Measurements from ENCODE around the gene IPPK.
"Not testable (repeated sequence)": the region's sequence is repeated elsewhere in the genome, so short reads cannot be mapped to it uniquely, and the experiment has no call there.

IPPK gene

DNA sequence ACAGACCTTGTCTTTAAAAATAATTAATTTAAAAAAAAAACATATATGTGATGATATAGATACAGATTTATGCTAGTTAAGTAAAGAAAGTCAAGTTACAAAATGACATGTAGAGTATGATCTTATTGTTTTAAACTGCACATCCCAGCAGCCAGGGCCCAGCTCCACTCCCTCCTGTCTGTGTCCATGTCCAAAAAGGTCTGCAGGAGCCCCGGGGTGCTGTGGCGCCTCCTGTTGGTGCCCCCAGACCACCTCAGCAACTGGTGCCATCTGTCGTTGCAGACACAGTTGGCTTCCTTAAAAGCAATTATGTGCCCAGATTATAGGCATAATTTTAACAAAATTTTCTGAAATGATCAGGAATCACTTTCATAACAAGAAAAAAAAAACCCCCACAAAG lies 33.3 kb downstream of the IPPK start:
- DNase-seq (ENCODE audit: low read depth): no peak

DNA sequence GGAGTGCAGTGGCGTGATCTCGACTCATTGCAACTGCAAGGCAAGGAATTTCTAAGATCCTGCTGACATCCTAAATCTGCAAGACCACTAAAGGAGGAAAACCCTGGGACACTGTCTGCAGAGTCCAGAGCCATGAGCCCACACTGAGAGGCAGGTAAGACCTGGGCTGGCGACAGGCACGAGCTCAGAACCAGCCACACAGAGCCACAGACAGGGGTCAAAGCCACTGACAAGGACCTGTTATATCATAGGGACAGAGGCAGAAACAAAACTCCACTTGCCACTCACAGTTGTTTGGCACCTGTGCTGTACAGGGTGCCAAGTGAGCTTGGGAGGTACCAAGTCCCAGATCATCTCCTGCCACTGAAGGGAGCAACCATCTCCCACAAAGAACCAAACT lies 34.2 kb downstream of the IPPK start:
- no peak for DNase-seq (ENCODE audit: low read depth)

DNA sequence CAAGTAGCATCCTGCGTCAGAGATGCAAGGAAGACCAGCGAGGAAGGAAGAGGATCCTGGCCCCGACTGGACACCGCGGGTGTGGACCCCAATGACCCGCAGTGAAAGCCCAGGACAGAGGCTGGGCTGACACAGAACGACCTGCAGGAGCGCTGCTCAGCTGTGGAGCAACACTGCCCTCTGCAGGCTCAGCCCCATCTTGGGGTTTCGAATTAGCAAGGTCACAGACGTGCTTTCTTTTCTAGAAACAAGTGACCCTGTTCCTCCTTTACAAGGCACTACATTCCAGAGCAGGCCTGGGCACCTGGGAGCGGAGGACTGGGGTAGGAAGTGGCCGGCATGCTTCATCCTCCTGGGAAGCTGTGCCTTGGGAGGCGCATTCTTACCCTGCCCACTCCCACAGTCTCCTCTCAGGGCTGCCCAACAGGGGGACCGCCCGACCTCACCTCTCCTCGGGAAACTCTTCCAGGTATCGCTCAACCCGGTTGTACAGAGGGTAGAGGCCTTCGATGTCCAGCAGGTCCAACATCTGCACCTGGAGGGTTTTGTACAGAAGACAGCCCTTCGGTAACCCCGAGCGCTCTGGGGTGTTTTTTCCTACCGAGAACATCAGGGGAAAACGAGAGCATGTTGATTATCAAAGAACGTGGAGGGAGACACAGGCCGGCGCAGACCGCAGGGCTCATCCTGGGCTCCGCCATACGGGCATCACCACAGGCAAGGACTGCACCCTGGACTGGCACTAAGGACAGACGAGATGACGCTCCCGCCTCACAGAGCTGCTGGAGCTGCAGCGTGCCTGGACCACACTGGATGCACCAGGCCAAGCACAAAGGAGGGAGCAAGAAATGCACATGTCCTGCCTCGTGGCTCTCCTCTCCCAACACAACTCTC lies 35.0 kb downstream of the IPPK start:
- DNase-seq (ENCODE audit: low read depth): peak; percentile 29

DNA sequence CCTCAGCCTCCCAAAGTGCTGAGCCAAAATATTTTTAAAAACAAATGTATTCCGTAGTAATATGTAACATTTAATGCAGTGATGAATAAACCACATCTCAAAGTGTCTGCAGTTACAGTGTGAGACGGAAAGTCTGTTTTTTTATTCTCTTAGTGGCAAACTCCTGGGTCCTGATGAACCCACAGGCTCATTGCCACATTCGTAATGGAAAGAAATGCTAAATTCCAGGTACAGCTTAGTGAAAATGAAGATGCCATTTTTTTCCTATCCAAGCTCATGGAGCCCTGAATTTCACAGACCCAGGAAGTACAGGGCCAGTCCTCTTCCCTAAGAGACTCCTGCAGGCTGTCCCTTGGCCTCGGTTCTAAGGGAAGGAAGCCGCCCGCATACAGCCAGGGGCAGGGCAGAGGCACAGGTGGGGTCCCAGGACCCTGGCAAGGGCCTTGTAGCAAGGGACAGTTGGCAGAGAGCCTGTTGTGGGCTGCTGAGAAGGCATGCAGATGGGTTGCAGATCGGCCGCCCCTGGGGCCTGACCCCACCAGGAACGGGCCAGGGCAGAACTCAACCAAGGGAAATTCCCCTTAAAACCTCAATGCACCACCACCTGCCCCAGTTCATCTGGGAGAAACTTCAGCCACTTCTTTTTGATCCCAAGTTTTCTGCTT lies 36.2 kb downstream of the IPPK start:
- no peak for DNase-seq (ENCODE audit: low read depth)

DNA sequence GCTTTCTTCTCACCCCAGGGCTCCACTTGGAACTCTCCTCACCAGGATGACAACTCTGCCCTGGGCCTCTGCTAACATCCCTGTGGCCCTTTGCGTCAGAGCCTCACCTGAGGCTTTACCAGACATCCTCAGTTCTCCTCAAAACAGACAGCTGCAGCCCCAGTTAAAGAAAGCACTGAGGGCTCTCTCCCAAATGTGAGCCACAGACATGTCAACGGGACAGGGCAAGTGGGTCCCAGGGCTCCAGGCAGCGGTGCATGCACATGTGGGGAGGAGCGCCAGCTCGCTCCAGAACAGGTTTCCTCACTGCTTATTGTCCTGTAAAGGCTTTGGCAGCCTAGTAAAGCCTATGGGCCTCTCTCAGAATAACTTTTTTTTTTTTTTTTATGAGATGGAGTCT lies 37.3 kb downstream of the IPPK start:
- DNase-seq (ENCODE audit: low read depth): no peak

DNA sequence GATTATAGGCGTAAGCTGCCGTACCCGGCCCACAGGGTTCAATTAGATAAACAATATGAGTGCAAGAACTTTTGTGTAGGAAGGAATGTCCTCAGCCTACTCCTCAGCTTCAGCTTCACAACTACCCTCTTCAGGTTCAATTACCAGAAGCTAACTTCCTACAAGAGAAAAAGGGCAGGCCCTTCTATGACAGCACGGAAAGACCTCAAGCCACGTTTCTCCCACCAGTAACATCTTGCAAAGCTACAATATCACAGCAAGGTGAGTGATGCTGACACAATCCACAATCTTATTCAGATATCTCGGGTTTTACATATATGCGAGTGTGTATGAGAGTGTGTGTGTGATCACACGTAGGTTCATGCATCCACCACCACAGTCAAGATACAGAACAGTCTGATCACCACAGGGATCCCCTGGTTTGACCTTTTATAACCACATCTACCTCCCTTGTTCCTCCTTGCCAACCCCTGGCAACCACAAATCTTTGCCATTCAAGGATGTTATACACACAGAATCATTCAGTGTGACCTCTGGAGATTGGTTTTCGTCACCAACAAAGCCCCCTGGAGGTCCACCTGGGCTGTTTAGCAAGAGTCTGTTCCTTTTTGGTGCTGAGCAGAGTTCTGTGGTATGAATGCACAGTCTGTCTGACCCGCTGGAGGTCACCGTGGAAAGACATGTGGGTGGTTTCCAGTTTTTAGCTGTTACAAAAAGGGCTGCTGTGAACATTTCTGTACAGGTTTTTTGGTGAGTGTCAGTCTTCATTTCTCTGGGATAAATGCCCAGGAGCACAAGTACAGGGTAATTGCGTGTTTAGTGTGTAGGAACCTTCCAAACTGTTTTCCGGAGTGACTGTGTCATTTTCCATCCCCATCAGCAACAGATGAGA lies 38.2 kb downstream of the IPPK start:
- DNase-seq (ENCODE audit: low read depth): no peak

DNA sequence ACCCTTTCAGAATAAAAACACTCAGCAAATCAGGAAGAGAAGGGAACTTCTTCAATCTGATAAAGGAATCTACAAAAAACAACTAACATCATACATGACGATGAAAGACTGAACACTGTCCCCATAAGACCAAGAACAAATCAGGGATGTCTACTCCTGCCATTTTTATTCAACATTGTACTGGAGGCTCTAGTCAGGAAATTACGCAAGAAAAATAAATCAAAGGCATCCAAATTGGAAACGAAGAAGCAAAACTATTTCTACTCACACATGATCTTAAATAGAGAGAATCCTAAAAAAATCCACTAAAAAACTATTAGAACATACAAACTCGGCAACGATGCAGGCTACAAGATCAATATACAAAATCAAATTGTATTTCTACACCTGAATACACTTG lies 42.3 kb downstream of the IPPK start:
- no peak for DNase-seq (ENCODE audit: low read depth)

DNA sequence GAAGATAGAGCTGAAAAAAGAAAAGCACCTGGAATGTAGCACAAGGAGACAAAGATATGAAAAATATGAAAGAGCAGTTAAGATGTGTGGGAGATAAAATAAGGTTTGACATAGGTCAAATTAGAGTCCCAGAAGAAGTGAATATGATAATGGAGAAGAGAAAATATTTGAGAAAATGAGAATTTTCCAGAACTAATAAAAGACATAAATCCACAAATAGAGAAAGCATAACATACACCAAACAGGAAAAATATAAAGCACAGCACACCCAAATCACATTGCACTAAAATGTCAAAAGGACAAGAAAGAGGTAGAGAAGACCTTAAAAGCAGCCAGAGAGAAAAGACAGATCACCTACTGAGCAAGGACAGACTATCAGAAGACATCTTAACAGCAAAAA lies 43.4 kb downstream of the IPPK start:
- no peak for DNase-seq (ENCODE audit: low read depth)

DNA sequence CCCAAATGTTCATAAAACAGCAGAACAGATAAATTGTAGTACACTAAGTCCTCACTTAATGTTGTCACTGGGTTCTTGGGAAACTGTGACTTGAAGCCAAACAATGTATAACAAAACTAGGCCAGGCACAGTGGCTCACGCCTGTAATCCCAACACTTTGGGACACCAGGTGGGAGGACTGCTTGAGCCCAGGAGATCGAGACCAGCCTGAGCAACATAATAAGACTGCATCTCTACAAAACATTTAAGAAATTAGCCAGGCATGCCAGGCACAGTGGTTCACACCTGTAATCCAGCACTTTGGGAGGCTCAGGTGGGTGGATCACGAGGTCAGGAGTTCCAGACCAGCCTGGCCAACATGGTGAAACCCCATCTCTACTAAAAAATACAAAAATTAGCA lies 46.0 kb downstream of the IPPK start:
- DNase-seq (ENCODE audit: low read depth): not testable (repeated sequence)

DNA sequence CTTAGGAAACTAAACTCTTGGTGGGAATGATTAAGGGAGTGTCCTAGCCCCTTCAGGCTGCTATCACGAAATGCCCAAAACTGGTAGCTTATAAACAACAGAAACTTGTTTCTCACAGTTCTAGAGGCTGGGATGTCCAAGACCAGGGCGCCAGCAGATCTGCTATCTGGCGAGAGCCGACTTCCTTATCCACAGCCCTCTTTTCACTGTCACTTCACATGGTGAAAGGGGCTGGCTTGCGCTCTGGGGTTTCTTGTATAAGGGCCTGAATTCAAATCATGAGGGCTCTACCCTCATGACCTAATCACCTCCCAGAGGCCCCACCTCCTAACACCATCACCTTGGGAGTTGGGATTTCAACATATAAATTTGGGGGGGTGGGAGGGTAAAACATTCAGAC lies 49.1 kb downstream of the IPPK start:
- no peak for DNase-seq (ENCODE audit: low read depth)

DNA sequence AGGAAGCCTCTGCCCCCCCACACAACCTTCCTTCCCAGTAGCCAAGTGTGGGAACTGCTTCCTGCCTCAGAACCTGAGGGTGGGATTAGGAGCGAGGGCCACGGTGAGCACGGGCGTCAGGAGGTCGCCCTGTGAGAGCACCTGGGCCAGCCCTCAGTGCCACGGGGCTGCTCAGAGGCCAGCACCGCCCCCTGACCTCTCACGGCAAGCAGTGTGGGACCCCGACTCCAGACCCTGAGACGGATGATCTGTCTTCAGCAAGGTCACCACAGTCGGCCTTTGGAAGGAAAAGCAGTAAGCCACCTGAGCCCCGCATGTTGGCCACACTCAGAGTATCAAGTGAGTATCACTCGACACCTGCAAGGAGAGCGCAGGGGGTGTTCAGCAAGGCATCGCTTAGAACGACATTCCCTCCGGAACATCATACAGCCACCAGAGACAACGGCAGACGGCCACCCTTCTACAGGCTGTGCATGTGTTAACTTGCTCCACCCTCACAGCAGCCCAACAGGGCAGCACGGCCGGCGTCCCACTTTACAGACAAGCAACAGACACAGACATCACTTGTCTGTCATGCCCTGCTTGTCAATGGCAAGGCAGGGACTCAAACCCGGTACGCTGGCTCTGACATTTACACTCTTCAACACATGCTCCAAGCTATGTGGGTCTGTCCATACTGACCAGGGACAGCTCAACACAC lies 50.2 kb downstream of the IPPK start:
- no peak for DNase-seq (ENCODE audit: low read depth)

DNA sequence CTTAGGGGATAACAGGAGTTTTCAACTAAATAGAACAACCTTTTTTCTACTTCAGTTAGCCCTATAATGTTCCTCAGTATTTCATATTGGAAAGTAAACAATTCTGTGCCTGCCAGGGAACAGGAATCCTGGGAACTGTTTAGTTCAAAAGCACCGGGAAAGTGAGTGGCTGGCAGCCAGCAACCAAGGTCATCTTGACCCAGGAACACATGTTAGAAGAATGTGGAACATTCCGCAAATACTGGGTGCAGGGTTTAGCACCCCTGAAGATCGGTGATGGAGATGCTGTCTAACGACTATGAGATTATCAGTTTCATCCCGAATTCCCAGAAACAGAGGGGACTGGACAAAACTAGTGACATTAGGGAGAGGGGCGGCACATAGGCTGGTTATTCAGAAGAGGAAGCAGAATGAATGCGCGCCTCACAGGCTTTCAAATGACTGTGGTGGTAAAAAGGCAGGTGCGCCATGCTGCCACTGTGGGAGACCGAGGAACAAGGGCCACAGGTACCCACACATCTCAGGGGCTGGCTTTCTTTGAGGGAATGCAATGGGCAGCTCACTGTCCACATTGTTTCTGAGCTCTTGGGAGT lies 51.2 kb downstream of the IPPK start:
- DNase-seq (ENCODE audit: low read depth): no peak

DNA sequence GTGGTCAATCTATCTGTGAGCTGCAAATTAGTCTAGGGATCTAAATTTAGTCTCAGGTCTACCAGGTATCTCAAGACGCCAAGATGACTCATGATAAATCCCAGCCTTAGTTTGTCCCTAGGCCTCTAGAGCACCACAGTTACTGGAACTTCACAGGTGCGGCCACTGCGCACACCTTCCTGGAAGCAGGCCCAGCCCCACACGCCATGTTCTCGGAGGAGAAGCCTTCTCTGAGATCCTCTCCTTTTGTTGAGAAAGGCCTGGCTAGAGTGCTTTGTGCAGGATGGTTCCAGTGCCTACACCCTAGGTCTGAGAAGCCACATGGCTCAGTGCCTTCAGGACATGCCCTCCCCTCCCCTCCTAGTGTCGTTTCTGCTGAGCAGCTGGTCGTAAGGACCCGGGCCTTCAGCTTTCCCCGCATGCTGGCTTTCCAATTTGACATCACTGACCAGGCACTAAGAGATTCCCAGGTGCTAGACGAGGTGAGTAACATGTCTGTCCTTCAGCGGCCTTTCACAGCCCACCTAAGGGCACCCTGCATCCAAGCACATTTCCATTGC lies 51.9 kb downstream of the IPPK start:
- DNase-seq (ENCODE audit: low read depth): no peak

DNA sequence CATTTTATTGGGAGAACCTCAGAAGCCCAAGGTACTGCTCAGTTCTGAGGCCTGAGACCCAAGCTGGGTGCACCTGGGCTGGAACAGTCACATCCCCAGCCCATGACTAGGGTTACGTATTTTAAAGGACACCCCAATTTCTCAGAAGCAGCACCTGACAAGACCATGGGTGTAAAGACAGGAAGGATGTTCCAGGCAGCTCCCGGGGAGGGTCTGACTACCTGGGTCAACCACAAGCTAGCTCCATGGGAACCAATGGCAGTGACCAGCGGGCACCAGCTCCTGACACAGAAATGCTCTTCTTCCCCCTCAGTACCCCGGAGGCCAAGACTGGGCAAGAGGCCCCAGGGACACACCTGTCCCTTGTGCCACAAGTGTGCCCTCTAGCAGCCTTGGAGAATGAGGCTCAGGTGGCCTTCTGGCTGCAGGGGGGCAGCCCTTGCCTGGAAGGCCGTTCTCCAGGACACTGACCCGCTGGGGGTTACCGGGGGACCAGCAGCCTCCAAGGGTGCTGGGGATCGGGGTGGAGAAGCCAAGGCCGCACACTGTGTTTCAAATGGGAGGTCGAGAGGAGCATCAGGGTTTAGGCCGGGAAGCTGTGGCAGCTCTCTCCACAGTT lies 52.6 kb downstream of the IPPK start:
- DNase-seq (ENCODE audit: low read depth): no peak

DNA sequence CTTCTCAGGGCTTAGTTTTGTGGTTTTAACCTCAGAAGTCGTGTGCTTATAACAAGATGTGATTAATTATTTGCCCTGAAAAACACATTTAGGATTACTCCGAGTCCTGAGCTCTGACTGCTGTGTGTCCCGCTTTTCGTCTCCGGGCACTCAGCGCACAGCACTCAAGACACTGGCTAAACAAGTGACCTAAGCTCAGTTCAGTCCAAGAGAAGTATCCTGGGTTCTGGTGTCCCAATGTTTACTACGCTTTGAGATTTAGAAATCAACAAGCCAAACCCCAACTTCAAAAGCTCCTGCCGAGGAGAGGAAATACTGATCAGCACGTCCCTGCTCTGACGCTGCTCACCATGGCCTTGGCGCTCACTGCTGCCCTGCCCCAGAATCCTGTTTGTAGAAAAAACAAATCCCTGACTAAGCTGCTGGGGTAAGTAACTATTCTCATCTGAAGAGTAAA lies 53.2 kb downstream of the IPPK start:
- no peak for DNase-seq (ENCODE audit: low read depth)

DNA sequence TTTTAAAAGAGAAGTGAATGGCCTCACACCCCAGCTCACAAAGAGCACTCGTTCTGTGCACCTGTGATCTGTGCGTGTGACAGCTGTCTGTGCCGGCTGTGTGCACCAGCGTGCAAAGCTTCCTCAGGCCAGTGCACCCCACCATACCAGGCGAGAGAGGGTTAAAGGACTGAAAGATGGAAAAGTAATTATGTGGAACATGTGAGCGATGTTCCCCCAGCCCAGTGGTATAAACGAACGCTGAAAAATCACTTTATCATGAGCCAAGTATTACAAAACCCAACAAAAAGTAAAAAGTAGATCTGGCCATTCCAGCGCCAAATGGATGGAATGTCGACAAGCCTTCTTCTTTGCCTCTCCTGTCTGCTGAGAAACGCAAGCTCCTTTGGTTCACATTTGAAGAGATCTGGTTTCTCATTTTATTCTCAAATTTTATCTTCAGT lies 53.7 kb downstream of the IPPK start:
- DNase-seq (ENCODE audit: low read depth): no peak

DNA sequence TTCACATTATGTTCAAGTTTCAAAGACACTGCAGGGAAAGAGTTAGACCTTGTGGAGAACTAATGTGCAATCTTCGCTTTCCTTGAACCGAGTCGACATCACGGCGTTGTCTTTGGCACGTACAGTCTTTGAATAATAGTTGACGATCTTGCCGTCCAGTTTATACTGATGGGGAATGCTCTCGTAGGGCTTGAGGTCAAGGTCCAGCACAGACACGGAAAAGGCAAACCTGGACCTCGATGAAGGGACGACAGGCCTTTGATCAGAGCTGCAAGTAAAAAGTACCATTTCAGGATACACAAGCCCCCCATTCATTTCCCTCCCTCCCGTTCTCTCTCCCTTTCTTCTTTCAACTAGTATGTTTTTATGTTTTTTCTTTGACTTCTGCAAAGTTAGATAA lies 54.1 kb downstream of the IPPK start:
- no peak for DNase-seq (ENCODE audit: low read depth)

DNA sequence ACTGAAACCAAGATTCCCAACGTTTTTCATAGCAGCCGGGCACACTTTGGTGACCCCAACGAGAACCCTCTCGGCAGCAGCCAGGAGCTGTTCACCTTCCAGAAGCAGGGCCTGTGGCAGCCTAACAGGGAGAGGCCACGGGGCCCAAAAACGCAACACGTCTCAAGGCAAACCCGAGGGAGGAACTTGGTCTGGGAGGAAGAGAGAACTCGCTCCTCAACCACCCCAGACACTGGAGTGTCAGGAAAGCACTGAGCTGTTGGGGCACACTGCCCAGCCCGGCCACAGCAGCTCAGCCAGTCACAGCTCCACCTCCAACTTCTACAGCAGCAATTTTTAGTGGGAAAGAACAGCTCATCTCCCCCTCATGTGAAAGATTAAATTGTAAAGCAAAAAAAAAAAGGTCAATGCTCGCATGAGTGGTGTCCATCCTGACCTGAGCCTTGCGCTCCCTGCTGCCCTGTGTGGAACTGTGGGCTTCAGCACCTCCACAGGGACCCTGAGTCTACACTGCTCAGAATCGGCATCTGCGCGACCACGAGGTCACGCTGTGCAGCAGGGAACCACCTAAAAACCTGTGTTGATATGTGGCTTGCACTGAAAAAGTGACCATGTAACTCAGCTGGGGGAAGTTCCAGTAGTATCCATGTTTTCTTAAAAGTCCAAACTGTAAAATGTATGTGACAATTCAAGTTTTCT lies 55.0 kb downstream of the IPPK start:
- DNase-seq (ENCODE audit: low read depth): no peak

DNA sequence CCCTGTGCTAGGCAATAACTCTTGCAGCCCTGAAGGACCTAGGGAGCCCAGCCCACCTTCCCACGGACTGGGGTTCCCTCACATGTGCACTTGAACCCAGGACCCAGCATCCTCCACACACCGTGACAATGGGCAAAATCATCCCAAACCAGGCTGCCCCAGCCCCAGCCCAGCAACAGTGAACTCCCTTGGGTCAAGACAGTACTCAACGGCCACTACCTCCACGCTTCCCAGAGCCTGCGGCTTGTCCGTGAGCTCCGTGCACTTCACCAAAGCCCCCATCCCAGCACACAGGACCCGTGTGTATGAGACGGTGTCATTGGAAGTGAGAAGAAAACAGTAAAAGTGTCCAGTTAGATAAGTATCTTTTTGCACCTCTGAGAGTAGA lies 55.8 kb downstream of the IPPK start:
- no peak for DNase-seq (ENCODE audit: low read depth)

Data from activated T-cell treated with anti-CD3 and anti-CD28 coated beads for 1 hour (primary cell).